ENCODE results near the gene FBXL12.
"Not testable (repeated sequence)": the region's sequence is repeated elsewhere in the genome, so short reads cannot be mapped to it uniquely, and the experiment has no call there.

The FBXL12 gene

GRCh38 chr19:9818734-9819595 lies at the start of gene FBXL12:
FBXL12 (minus strand) TSS chr19:9819079; CDS start chr19:9818813, 266 bp downstream.
- DNase-seq: peak; percentile 100

- peak; percentile 36 for DNase-seq
These were observed 47.0 kb upstream of the FBXL12 start for GRCh38 chr19:9865732-9866501.

- no peak for DNase-seq
These were observed 44.9 kb upstream of the FBXL12 start for GRCh38 chr19:9863759-9864158.

GRCh38 chr19:9862938-9863337 lies 44.1 kb upstream of the FBXL12 start:
- DNase-seq: no peak

GRCh38 chr19:9861503-9861902 lies 42.6 kb upstream of the FBXL12 start:
- no peak for DNase-seq

GRCh38 chr19:9860407-9860806 lies 41.5 kb upstream of the FBXL12 start:
- DNase-seq: no peak

GRCh38 chr19:9858766-9859165 lies 39.9 kb upstream of the FBXL12 start:
- DNase-seq: no peak

- peak; percentile 21 for DNase-seq
These were observed 39.3 kb upstream of the FBXL12 start for GRCh38 chr19:9857920-9858746.

- DNase-seq: no peak
These were observed 38.3 kb upstream of the FBXL12 start for GRCh38 chr19:9857076-9857721.

- no peak for DNase-seq
These were observed 37.7 kb upstream of the FBXL12 start for GRCh38 chr19:9856609-9857008.

GRCh38 chr19:9854282-9854846 lies 35.5 kb upstream of the FBXL12 start:
- DNase-seq: no peak

GRCh38 chr19:9850235-9850959 lies 31.5 kb upstream of the FBXL12 start:
- DNase-seq: no peak

- DNase-seq: no peak
These were observed 30.9 kb upstream of the FBXL12 start for GRCh38 chr19:9849791-9850190.

GRCh38 chr19:9848762-9849161 lies 29.9 kb upstream of the FBXL12 start:
- DNase-seq: no peak

GRCh38 chr19:9848060-9848459 lies 29.2 kb upstream of the FBXL12 start:
- no peak for DNase-seq

GRCh38 chr19:9847087-9847671 lies 28.3 kb upstream of the FBXL12 start:
- no peak for DNase-seq

GRCh38 chr19:9843626-9844273 lies 24.9 kb upstream of the FBXL12 start:
- DNase-seq: not testable (repeated sequence)

- no peak for DNase-seq
These were observed 24.2 kb upstream of the FBXL12 start for GRCh38 chr19:9842834-9843625.

GRCh38 chr19:9839415-9839814 lies 20.5 kb upstream of the FBXL12 start:
- no peak for DNase-seq

GRCh38 chr19:9838324-9838723 lies 19.4 kb upstream of the FBXL12 start:
- DNase-seq: no peak

All from activated effector memory CD4-positive, alpha-beta T cell treated with Interleukin-2 at 50 U/mL for 16 hours (primary cell).